SK-N-SH (cell line): Measurements from ENCODE around the gene RAB6A. TPM values are rescaled to one million over a fixed set of nuclear protein-coding genes. Genes with fewer than 3 reads are reported as not detected.

Experiments used
- CTCF ChIA-PET: fragments of 300-600, 350-600 bp; formaldehyde crosslinking; extraction: SDS; loops from one replicate; lab custom pipeline; 2021; lab: Yijun Ruan, JAX
- POLR2A ChIA-PET: fragments of 350-600 bp; sonication (Branson Sonifier 250); formaldehyde crosslinking; extraction: SDS; loops from one replicate; lab custom pipeline; 2020; ENCODE audit warnings: antibody characterized with exemption, inconsistent platforms; lab: Yijun Ruan, JAX
- DNase-seq: peaks from one replicate; pipeline ENCODE4 v3.0.0; 2012
- H2AFZ ChIP-seq: fragments of 200-600 bp; sonication (generic); 2 replicates; pipeline ENCODE4 v1.8.1; 2016; ENCODE audit warnings: antibody characterized with exemption, mild to moderate bottlenecking, low read depth
- H3F3A ChIP-seq: fragments of 200-600 bp; sonication (generic); replicated peaks from 2 replicates; pipeline ENCODE3; 2016; ENCODE audit warnings: antibody characterized with exemption, mild to moderate bottlenecking; ENCODE audit not compliant: insufficient read depth
- H3K27ac ChIP-seq, 2 experiments: fragments of 200-500 bp in 1 of 2; fragments of 200-600 bp in 1 of 2; sonication (Bioruptor generic) in 1 of 2; sonication (generic), shearing (Covaris generic) in 1 of 2; 2 replicates each; pipeline versions ENCODE4 v1.5.1 to v1.6.1; 2014 to 2016; ENCODE audit warnings: low read depth in 2 of 2, inconsistent platforms in 1 of 2, low read length in 1 of 2, mild to moderate bottlenecking in 1 of 2, mixed read lengths in 1 of 2
- H3K27me3 ChIP-seq: fragments of 200-600 bp; sonication (generic), shearing (Covaris generic); 2 replicates; pipeline ENCODE4 v1.6.1; 2016; ENCODE audit warnings: mixed run types; ENCODE audit not compliant: insufficient read depth
- H3K36me3 ChIP-seq, 2 experiments: fragments of 200-500 bp in 1 of 2; fragments of 200-600 bp in 1 of 2; sonication (Bioruptor generic) in 1 of 2; sonication (generic) in 1 of 2; replicated peaks in 1 of 2; 2 replicates each; pipeline versions ENCODE3 to v1.5.1; 2014 to 2016; ENCODE audit warnings: low read length in 1 of 2, mild to moderate bottlenecking in 1 of 2; ENCODE audit not compliant: insufficient read depth in 2 of 2, control insufficient read depth in 1 of 2
- H3K4me1 ChIP-seq, 2 experiments: fragments of 200-500 bp in 1 of 2; fragments of 200-600 bp in 1 of 2; sonication (Bioruptor generic) in 1 of 2; sonication (generic), shearing (Covaris generic) in 1 of 2; 2 replicates each; pipeline versions ENCODE4 v1.5.1 to v1.6.1; 2014 to 2016; ENCODE audit warnings: low read depth in 1 of 2, low read length in 1 of 2, mixed run types in 1 of 2; ENCODE audit not compliant: insufficient read depth in 2 of 2, control insufficient read depth in 1 of 2
- H3K4me2 ChIP-seq: fragments of 200-600 bp; sonication (generic), shearing (Covaris generic); 2 replicates; pipeline ENCODE4 v1.6.1; 2017; ENCODE audit warnings: mixed run types
- H3K4me3 ChIP-seq, 2 experiments: fragments of 200-500 bp in 1 of 2; fragments of 200-600 bp in 1 of 2; sonication (Bioruptor generic) in 1 of 2; sonication (generic), shearing (Covaris generic) in 1 of 2; 2 replicates each; pipeline versions ENCODE4 v1.5.1 to v1.8.1; 2014 to 2016; ENCODE audit warnings: low read depth in 2 of 2, inconsistent platforms in 1 of 2, low read length in 1 of 2, mild to moderate bottlenecking in 1 of 2, mixed read lengths in 1 of 2, moderate library complexity in 1 of 2
- H3K79me2 ChIP-seq: fragments of 200-600 bp; sonication (generic); 2 replicates; pipeline ENCODE4 v1.8.1; 2017; ENCODE audit warnings: mild to moderate bottlenecking; ENCODE audit not compliant: insufficient read depth
- H3K9ac ChIP-seq: fragments of 200-600 bp; sonication (generic); 2 replicates; pipeline ENCODE4 v1.6.1; 2017; ENCODE audit warnings: mixed run types
- H3K9me2 ChIP-seq: fragments of 200-600 bp; sonication (generic); 2 replicates; pipeline ENCODE4 v1.6.1; 2017; ENCODE audit warnings: mixed run types
- H3K9me3 ChIP-seq: fragments of 200-600 bp; sonication (generic); 2 replicates; pipeline ENCODE4 v1.6.1; 2017; ENCODE audit warnings: mixed run types, mild to moderate bottlenecking, moderate library complexity
- H4K20me1 ChIP-seq: fragments of 200-600 bp; sonication (generic); 2 replicates; pipeline ENCODE4 v1.6.1; 2017; ENCODE audit warnings: mild to moderate bottlenecking, mixed run types; ENCODE audit not compliant: insufficient read depth
- CHD2 ChIP-seq: fragments of 150-350 bp; IDR thresholded peaks from 2 replicates; pipeline ENCODE4 v1.6.1; 2018; ENCODE audit warnings: low read length; ENCODE audit not compliant: partially characterized antibody
- EP300 ChIP-seq, 2 experiments: IDR thresholded peaks; 2 replicates each; pipeline versions ENCODE4 v1.4.0 to v1.6.1; 2012; ENCODE audit warnings: borderline replicate concordance in 1 of 2, low read depth in 1 of 2, low read length in 1 of 2
- GABPA ChIP-seq: IDR thresholded peaks from 2 replicates; pipeline ENCODE4 v1.4.0; 2012; ENCODE audit warnings: low read depth, mild to moderate bottlenecking
- GATA2 ChIP-seq: sonication (generic); formaldehyde crosslinking; IDR thresholded peaks from 2 replicates; pipeline ENCODE4 v1.5.0; 2020; ENCODE audit warnings: mild to moderate bottlenecking, missing genetic modification reagents
- IRF3 ChIP-seq: fragments of 150-350 bp; IDR thresholded peaks from 2 replicates; pipeline ENCODE4 v1.6.1; 2016; ENCODE audit warnings: mild to moderate bottlenecking, low read depth, low read length
- MAX ChIP-seq: IDR thresholded peaks from 2 replicates; pipeline ENCODE4 v1.4.0; 2012; ENCODE audit warnings: low read depth
- MEF2A ChIP-seq: IDR thresholded peaks from 2 replicates; pipeline ENCODE4 v1.4.0; 2012; ENCODE audit warnings: low read depth, borderline replicate concordance
- POLR2AphosphoS5 ChIP-seq: IDR thresholded peaks from 2 replicates; pipeline ENCODE4 v1.6.1; 2012; ENCODE audit warnings: low read depth, low read length
- RAD21 ChIP-seq: IDR thresholded peaks from 2 replicates; pipeline ENCODE4 v1.6.1; 2012; ENCODE audit warnings: mild to moderate bottlenecking, low read length
- RCOR1 ChIP-seq: fragments of 150-350 bp; IDR thresholded peaks from 2 replicates; pipeline ENCODE4 v1.6.1; 2017; ENCODE audit warnings: antibody characterized with exemption, low read length
- RXRA ChIP-seq: IDR thresholded peaks from 2 replicates; pipeline ENCODE4 v1.4.0; 2012; ENCODE audit warnings: low read depth, mild to moderate bottlenecking, borderline replicate concordance
- TCF12 ChIP-seq: IDR thresholded peaks from 2 replicates; pipeline ENCODE4 v1.4.0; 2012
- TEAD4 ChIP-seq: IDR thresholded peaks from 2 replicates; pipeline ENCODE4 v1.4.0; 2012; ENCODE audit warnings: mild to moderate bottlenecking, borderline replicate concordance; ENCODE audit not compliant: insufficient read depth
- YY1 ChIP-seq: IDR thresholded peaks from 2 replicates; pipeline ENCODE4 v1.4.0; 2012; ENCODE audit warnings: low read depth, mild to moderate bottlenecking
- ZBTB33 ChIP-seq: IDR thresholded peaks from 2 replicates; pipeline ENCODE4 v1.4.0; 2012; ENCODE audit warnings: low read depth, borderline replicate concordance
- WGBS: methylation state at CpG from one replicate; pipeline ENCODE4 v1.1.6; 2017; ENCODE audit warnings: low lambda C conversion rate; 5-methylcytosine and 5-hydroxymethylcytosine counted together
- polyA plus RNA-seq, 3 experiments: library from polyadenylated mRNA; depleted of rRNA; stranded (reverse); fragments of >200 nt; gene quantifications; 2 replicates each; pipeline ENCODE4 v1.2.3, GENCODE V29; 2012

The RAB6A gene
- polyA plus RNA-seq, 1 of the 3 experiments (the other 2 are of a cell fraction): 39.1 TPM

- no peaks in the 10 kb centered on the region for H3K79me2 ChIP-seq
- peaks cover 0 to 6% of the 10 kb centered on the region in 2 experiments; a peak in 1 of 4 replicates for H3K4me1 ChIP-seq
- H4K20me1 ChIP-seq: no peaks in the 10 kb centered on the region
- no peaks in the 10 kb centered on the region for H3K9me3 ChIP-seq
- ChIA-PET CTCF (interaction anchor here (1.2 to 6.6 kb wide), 26 partner anchors 8 to 373 kb away, joined by 3 to 123 read pairs (median 11); partner anchors contain the start of genes FAM168A and PLEKHB1), POLR2A (no interaction called here)
- peaks cover 2% of the 10 kb centered on the region for H3F3A ChIP-seq
- WGBS: 100% methylated on average over 1 of the region's 3 CpGs
- DNase-seq: no peak
- H3K27me3 ChIP-seq: no peaks in the 10 kb centered on the region
- no peak overlapping the region for H3K9ac ChIP-seq
- no peak overlapping the region for H3K27ac ChIP-seq
- no peak for TF ChIP-seq RXRA
- no peak for TF ChIP-seq RAD21
- TF ChIP-seq MEF2A: no peak
- no peak for TF ChIP-seq GATA2 (CRISPR knock-in tag)
- no peak for TF ChIP-seq GABPA
- TF ChIP-seq EP300 (IDR thresholded peaks at IDR 0.05; ENCODE audit: borderline replicate concordance in 1 of 2, low read depth in 1 of 2, low read length in 1 of 2): no peak
- TF ChIP-seq YY1: no peak
- no peak for TF ChIP-seq IRF3
- no peak for TF ChIP-seq TCF12
- TF ChIP-seq CHD2: no peak
- no peak for TF ChIP-seq MAX
- TF ChIP-seq ZBTB33: no peak
- TF ChIP-seq TEAD4: no peak
- no peak for TF ChIP-seq RCOR1
- TF ChIP-seq POLR2AphosphoS5: no peak
- no peak overlapping the region for H3K4me2 ChIP-seq
- H2AFZ ChIP-seq: no peak overlapping the region
- peaks cover 0 to 3% of the 10 kb centered on the region in 2 experiments for H3K36me3 ChIP-seq
- H3K4me3 ChIP-seq: no peak overlapping the region
- no peaks in the 10 kb centered on the region for H3K9me2 ChIP-seq
Observed at GRCh38 chr11:73662445-73663157, 98.3 kb downstream of the RAB6A start.
